GM12878 (cell line): ENCODE data around the gene ZDHHC14.

Experiments used
- ATF3 ChIP-seq: IDR thresholded peaks from 2 replicates; pipeline ENCODE4 v1.6.1; 2011; ENCODE audit warnings: low read depth, mild to moderate bottlenecking, low read length, moderate library complexity, borderline replicate concordance; ENCODE audit errors: extremely low read depth
- CTCF ChIP-seq, 3 experiments: IDR thresholded peaks in 2 of 3; conservative IDR thresholded peaks in 1 of 3; 2 replicates each; pipeline ENCODE4 v1.5.1; 2011; ENCODE audit warnings: low read depth in 3 of 3, low read length in 3 of 3, mild to moderate bottlenecking in 3 of 3, control low read depth in 2 of 3, moderate library complexity in 2 of 3, inconsistent platforms in 1 of 3, mixed read lengths in 1 of 3; ENCODE audit not compliant: control insufficient read depth in 2 of 3, insufficient read depth in 1 of 3; ENCODE audit errors: extremely low read depth in 1 of 3
- HDGF ChIP-seq: fragments of 450-650 bp; IDR thresholded peaks from 2 replicates; pipeline ENCODE4 v1.6.1; 2016; ENCODE audit warnings: antibody characterized with exemption
- PKNOX1 ChIP-seq: fragments of 450-650 bp; IDR thresholded peaks from 2 replicates; pipeline ENCODE4 v1.6.1; 2016; ENCODE audit warnings: mild to moderate bottlenecking
- REST ChIP-seq: IDR thresholded peaks from 2 replicates; pipeline ENCODE4 v1.6.1; 2012; ENCODE audit warnings: mild to moderate bottlenecking, low read depth, low read length
- SKIL ChIP-seq: fragments of 450-650 bp; IDR thresholded peaks from 2 replicates; pipeline ENCODE4 v1.6.1; 2017; ENCODE audit warnings: mild to moderate bottlenecking, low read depth, inconsistent platforms; ENCODE audit not compliant: poor library complexity, severe bottlenecking
- STAT1 ChIP-seq: fragments of 450-650 bp; conservative IDR thresholded peaks from 2 replicates; pipeline ENCODE4 v1.6.1; 2014; ENCODE audit warnings: antibody characterized with exemption, mild to moderate bottlenecking
- ZBTB33 ChIP-seq: fragments of 450-650 bp; IDR thresholded peaks from 2 replicates; pipeline ENCODE4 v1.6.1; 2017; ENCODE audit warnings: mild to moderate bottlenecking

- no peak for TF ChIP-seq HDGF
- TF ChIP-seq CTCF (IDR thresholded peaks at IDR 0.05 in 2 of 3, conservative IDR thresholded peaks at IDR 0.05 in 1 of 3; ENCODE audit: control insufficient read depth in 2 of 3, extremely low read depth in 1 of 3, insufficient read depth in 1 of 3, low read depth in 3 of 3, low read length in 3 of 3): no peak
- TF ChIP-seq ZBTB33: no peak
- TF ChIP-seq PKNOX1: no peak
- TF ChIP-seq SKIL: no peak
- TF ChIP-seq REST: no peak
- no peak for TF ChIP-seq STAT1
- no peak for TF ChIP-seq ATF3
Measured at GRCh38 chr6:157547112-157547511, 166.1 kb downstream of the ZDHHC14 start.
